Transverse colon (tissue), 4 donors: Measurements from ENCODE around the gene RPE.

Experiments used
- CTCF ChIP-seq, 5 experiments: fragments of 200-600 bp in 3 of 5; fragments of 450-650 bp in 2 of 5; sonication (generic) in 3 of 5; IDR thresholded peaks; 1 replicate in 2 of 5; 2 replicates in 3 of 5; pipeline ENCODE4 v1.5.1; 2016 to 2017; ENCODE audit warnings: antibody characterized with exemption in 5 of 5, inconsistent platforms in 3 of 5, mild to moderate bottlenecking in 2 of 5, moderate library complexity in 1 of 5
- POLR2A ChIP-seq: fragments of 450-650 bp; IDR thresholded peaks from one replicate; pipeline ENCODE4 v1.6.1; 2016; ENCODE audit warnings: antibody characterized with exemption, mild to moderate bottlenecking, moderate library complexity
- POLR2AphosphoS5 ChIP-seq, 3 donors: sonication (generic); formaldehyde crosslinking; IDR thresholded peaks; one replicate each; pipeline ENCODE4 v1.6.1; 2016; ENCODE audit warnings: antibody characterized with exemption in 3 of 3

GRCh38 chr2:209974576-209974975, 27.9 kb upstream of the RPE start:
- no peak for TF ChIP-seq POLR2A
- no peak for TF ChIP-seq POLR2AphosphoS5 (IDR thresholded peaks at IDR 0.05)
- no peak for TF ChIP-seq CTCF (IDR thresholded peaks at IDR 0.05)
